NCI-H2227 treated with DMSO at 0.1 percent for 48 hours (cell line): ENCODE data around the gene RTCA.
A peak's percentile ranks its signal among the peaks of the same experiment; 100 is the strongest.
"Not testable (repeated sequence)": the region's sequence is repeated elsewhere in the genome, so short reads cannot be mapped to it uniquely, and the experiment has no call there.

ENCODE experiments used
- DNase-seq: peaks from one replicate; lab custom pipeline; 2025; lab: John Stamatoyannopoulos, UW

The RTCA gene

DNA sequence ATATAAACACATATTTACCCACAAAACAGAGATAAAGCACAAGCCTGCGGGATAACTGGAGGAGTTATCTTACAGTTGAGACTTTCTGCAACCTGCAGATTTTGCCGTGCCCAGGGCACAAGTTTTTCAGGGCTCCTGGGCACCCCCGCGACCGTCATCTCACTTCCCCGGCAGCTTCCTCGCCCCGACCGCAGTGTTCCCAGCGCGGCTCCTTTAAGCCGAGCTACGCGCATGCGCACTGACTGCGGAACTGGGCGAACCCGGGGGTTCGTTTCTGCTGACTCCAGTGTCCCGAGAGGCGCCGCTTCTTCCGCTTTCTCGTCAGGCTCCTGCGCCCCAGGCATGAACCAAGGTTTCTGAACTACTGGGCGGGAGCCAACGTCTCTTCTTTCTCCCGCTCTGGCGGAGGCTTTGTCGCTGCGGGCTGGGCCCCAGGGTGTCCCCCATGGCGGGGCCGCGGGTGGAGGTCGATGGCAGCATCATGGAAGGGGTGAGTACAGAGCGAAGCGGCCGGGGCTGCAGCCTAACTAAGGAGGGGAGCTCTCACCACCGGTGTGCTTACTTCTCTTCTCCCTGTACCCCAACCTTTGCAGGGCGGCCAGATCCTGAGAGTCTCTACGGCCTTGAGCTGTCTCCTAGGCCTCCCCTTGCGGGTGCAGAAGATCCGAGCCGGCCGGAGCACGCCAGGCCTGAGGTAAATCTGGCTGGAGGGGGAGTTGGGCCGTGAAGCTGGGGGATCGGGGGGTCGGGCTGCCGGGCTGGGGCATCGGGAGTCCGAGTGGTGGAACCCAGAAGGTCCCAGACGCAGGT, at the start of gene RTCA:
TSS of gene RTCA (plus strand) at position 286 of the 810 bp plus-strand sequence. CDS start at position 446, 160 bp downstream.
- DNase-seq, result peak; percentile 97

DNA sequence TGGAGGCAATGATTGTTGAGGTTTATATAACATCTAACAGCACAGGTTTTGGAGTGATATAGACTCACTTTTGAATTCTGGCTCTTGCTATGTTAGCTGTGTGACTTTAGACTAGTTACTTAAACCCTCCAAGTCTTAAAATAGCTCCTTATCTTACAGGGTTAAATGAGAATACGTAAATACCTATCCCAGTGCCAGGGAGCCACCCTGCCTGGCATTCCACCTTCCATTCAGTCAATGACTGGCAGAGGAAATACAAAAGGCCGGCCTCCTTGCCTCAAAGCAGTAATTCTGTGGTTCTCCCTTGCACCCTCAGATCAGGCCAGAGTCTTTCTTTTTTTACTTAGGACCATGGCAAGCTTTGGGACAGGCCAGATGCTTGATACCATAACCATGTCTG, 48.2 kb upstream of the RTCA start:
- no peak for DNase-seq

DNA sequence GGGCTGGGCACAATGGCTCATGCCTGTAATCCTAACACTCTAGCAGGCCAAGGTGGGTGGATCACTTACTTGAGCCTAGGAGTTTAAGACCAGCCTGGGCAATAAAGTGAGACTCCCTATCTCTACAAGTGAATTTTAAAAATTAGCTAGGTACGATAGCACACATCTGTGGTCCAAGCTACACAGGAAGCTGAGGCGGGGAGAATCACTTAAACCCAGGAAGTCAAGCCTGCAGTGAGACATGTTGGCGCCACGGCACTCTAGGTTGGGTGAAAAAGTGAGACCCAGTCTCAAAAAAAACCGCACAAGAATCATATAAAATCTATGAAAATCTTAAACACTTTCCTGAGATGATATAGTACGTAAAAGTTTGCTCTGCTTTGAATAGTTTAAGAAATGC, 46.6 kb upstream of the RTCA start:
- DNase-seq, result no peak

DNA sequence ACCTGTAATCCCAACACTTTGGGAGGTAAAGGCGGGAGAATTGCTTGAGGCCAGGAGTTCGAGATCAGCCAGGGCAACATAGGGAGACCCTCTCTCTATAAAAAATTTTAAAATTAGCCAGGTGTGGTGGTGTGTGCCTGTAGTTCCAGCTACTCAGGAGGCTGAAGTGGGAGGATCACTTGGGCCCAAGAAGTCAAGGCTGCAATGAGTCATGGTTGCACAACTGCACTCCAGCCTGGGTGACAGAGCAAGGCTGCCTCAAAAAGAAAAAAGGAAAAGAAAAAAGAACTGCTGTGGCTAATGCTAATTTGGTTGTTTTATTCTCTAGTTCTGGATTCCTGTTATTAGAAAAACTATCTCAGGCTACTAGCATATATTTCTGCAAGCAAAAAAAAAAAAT, 46.1 kb upstream of the RTCA start:
- no peak for DNase-seq

DNA sequence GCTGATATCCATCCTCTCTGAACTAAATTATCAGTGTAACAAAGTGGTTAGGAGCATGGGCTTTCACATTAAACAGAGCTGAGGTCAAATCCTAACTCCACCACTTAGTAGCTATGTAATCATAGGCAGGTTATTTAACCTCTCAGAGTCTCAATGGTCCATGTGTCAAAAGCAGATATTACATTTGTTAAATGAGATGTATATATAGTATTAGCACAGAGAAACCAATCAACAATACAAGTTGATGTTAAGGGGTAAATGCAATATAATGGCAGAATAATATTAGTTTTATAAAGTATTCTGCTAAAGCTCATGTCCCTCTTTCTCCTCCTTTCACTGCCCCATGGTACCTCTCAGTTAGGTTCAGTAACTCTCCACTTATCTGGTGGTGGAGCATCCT, 43.6 kb upstream of the RTCA start:
- no peak for DNase-seq

DNA sequence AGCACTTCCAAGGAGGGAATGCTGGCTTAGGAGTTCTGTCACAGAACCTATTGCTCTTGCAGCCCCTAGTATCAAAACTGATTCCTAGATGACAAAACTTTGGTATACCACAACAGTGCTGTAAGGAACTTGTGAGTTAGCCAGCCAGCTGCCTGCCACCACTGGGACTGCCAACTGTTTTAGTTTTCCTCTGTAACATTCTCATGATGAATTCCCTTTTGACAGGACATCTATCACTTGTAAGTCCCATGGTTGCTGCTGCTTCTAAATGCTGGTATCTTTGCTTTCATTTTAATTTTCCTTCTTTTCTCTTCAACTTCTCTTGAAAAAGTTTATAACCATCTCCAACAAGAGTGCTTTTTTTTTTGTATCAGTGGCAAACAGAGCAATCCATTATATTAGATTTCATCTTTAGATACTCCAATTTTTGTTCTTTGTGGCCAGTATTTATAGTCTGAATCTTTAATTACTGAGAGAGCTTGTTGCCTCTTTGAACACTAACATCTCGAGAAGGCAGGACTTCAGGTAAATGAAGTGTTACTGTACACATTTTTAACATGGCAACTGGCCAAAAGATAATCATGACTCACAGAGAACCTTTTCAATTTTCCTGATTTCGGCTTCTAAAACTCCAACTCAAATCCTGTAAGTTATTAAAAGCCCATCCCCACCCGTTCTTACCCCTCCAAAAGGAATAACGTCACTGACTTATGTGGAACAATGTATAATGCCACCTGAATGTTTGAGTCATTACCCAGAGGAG, 36.2 kb upstream of the RTCA start:
- DNase-seq, result no peak

DNA sequence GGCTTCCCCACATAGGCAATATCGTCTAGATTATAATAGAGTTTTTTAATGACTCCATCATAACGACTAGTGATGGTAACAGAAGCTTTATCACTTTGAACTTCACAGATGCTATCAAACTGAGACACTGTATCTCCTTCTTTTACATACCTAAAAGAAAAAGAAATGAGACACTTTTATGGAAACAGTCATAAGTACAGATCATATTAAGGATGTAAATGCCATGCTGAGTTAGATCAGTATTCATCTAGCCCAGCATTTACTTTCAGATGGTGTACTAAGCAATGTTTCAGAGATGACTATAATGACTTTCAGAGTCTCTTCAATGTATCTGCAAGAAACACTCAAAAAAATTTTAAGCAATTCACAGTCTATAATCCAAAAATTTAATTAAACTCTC, 35.3 kb upstream of the RTCA start:
- DNase-seq, result no peak

DNA sequence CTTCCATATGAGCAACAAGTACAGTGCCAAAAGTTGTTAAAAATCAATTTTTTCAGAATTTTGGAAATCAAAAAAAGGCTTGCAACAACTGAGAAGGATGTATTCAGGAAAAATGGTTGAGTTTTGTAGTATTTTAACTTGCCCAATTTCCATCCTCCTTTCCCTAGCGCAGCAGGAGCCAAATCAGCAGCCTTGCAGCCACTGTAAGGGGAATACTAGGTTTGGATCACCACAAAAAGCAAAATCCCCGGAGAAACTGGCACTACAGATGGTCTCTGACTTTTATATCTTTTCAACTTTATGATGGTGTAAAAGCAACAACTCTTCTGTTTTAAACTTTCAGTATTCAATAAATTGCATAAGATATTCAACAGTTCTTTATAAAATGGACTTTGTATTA, 34.3 kb upstream of the RTCA start:
- DNase-seq, result no peak

DNA sequence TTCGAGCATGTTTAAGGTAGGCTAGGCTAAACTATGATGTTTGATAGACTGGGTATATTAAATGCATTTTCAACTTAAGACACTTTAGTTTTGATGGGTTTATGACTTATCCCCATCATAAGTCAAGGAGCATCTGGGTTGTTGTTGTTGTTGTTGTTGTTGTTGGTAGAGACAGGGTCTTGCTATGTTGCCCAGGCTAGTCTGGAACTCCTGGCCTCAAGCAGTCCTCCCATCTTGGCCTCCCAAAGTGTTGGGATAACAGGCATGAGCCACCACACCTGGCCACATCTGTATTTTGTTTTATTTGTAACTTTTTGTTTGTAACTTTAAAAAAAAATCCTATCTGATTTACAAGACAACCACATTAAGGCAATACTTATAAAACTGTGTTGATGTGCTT, 33.9 kb upstream of the RTCA start:
- no peak for DNase-seq

DNA sequence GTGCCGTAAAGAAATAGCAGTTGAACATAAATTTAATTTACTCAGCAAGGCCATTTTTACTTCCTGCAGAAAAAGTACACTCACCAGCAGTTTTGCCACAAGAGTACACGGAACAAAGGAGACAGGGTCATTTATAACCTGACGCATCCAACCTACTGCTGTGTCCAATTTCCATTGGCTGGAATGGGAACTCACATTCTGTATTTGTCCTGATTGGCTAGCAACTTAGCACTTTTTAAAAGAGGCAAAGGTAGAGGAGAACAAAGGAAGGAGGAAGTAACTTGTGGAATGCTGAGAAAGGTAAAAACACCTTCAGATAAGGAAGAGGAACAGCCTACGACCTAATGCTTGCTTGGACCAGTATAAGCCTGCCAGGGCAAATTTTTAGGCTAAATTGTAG, 32.5 kb upstream of the RTCA start:
- not testable (repeated sequence) for DNase-seq

DNA sequence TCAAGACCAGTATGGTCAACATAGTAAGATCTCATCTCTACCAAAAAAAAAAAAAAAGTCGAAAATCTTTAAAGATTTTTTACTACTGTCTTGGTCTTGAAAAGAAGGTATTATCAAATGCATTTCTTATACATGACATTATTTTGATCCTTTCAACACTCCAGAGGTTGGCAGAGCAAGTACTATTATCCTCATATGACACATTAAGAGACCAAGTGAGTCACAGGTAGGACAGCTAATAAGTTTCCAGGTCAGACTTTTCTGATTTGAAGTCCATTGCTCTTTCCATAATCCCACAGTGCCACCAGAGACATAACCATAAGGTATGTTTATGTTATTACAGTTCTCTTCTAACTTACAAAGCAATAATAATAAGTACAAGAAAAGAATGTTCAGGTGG, 31.6 kb upstream of the RTCA start:
- DNase-seq, result no peak

DNA sequence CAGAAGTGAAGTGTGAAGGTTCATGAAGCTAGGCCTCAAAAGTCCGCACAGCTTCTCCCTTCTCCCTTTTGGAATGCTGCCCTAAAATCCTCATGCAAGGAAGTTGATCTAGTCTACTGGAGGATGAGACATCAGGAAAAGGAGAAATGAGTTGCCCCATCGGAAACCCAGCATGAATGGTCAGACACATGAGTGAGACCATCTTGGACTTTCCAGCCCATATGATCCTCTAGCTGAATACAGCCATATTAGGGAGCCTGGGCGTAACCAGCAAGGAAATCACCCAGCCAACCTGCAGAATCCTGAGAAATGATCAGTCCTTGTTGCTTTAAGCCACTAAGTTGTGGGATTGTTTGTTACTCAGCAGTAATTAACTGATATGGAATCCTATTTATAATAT, 28.9 kb upstream of the RTCA start:
- DNase-seq, result no peak

DNA sequence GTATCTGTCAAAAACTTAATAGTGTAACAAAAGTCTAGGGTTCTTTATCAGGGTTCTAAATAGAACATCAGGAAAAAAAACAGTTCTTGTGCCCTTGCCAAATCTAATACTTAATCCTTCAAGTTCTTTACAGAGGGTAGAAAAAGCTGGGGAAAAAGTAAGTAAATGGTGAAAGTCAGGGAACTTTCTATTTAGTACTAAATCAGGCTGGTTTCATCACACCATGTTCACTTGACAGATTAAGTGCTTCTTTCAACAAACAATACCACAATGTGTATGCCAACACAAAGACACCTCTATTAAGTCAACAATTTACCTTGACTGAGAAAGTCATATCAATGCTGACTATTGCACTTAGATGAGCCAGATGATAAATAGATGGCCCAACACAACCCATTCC, 26.1 kb upstream of the RTCA start:
- DNase-seq, result no peak

DNA sequence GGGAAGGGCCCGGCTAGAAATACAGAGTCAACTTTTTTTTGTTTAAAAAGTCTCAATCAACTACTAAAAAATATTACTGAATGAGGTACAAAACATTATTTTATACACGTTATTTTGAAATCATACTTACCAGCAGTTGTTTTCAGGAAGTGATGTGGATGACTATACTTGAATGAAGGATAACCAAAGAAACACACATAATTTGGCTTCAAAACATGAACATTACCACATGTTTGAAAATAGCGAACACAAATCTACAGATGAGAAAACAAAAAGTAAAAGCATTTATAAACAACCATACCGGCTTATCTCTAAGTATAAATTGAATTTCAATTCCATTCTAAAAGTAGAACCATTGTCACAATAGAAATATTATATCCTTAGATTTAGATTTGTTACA, 25.4 kb upstream of the RTCA start:
- no peak for DNase-seq

DNA sequence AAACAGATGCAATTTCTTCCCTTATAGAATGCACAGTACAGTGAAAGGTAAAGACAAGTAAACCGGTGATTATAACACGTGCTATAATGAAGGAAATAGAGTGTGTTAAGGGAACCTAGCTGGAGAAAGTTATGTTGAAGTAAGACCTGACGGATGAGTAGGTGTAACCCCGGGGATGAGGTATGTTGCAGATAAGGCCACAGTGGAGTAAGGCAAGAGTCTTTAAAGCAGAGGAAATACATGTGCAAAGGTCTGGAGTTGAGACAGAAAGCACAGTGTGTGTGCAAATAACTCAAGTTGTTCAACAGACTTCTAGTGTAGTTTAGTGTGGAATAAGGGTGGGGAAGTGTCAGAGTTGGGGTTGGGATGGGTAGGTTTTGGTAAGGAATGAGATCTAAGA, 19.3 kb upstream of the RTCA start:
- no peak for DNase-seq

DNA sequence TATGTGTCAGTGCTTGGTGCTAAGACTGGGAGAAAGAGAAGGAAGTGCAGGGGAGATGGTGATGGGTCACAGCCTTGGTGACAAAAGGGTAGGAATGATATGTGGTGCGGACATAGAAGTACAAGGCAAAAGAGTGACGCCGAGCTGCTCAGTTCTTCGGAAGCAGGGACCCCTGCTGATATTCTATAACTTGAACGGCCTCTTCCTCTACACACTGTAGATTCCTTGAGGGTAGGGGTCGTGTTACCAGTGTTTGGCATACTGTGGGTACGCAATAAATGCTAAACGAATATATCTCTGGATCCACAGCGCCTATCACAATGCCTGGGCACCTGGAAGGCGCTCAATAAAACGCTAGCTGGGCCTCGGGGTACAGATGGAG, 16.9 kb upstream of the RTCA start:
- DNase-seq, result peak; percentile 45

DNA sequence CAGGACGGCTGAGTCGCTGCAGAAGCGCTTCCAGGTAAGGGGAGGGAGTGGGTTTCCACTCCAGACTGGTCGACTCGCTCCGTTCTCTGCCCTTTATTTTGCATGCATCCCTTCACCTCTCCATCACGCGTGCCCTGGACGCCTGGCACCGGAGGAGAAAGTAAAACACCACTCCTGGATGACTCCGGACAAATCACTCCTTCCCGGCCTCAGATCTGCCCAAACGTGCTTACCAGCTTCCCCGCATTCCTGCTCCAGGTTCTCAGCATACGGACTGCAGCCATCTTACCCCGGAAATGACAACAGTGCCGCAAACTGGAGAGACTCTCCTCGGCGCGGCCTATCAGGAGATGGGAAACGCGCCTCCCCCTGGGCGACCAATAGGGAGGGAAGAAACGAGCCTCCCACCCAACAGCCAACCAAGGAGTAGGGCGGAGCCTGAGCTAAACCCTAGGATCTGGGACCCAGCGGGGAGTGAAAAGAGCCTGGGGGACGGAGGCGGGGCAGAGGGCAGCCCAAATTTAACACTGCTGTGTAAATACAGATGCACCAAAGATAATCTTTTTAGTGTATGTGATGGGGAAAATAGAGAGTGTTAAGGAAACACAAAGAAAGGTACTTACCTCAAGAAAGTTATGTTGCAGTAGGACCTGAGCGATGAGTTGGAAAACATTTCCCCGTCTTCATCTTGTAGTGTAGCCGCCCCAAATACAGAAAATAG, 16.3 kb upstream of the RTCA start, which contains the start of gene DBT:
TSS of gene DBT (minus strand) at position 298 of the 721 bp plus-strand sequence. CDS start at position 284, 14 bp downstream.
- peak; percentile 92 for DNase-seq

DNA sequence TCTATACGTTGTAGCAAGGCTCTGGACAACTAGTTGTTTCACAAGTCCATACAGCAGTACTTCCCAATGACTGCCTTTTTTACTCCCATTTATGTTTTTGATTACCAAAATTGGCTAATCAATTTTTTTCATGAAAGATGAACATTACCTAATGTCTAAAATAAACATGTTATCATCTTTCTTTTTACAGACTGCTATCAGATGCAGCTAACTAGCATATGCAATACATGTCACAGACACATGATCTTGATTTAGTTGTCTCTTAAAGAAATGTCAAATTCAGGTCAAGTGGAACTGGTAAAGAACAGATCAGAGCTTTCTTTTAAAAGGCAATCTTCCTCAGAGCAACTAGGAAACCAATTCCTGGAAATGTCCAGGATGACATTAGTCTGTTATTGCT, 15.8 kb upstream of the RTCA start:
- DNase-seq, result no peak

DNA sequence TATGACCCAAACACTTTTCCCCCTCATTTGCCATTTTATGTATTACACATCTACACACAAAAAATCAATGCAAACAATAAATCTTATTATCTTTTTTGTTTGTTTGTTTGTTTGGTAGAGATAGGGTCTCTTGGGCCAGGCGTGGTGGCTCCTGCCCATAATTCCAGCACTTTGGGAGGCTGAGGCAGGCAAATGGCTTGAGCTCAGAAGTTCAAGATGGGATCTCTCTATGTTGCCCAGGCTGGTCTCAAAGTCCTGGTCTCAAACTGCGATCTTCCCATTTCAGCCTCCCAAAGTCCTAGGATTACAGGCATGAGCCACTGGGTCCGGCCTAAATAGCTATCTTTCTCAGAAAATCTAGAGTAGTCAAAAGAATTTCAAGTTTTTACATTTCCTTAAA, 15.2 kb upstream of the RTCA start:
- no peak for DNase-seq

DNA sequence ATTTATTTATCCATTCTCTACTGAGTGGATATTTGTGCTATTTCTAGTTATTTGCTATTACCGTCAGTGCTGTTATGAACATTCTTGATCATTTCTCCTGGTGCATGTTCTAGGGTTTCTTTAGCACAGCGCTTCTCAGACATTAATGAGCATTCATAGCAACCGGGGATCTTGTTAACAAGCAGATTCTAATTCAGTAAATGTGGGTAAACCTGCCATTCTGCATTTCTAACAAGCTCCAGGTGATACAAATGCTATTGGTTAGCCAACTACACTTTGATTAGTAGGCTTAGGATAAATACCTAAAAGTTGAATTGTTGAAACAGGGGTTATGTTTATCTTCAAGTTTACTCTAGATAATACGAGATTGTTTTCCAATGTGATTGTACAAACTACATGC, 13.1 kb upstream of the RTCA start:
- DNase-seq, result no peak

DNA sequence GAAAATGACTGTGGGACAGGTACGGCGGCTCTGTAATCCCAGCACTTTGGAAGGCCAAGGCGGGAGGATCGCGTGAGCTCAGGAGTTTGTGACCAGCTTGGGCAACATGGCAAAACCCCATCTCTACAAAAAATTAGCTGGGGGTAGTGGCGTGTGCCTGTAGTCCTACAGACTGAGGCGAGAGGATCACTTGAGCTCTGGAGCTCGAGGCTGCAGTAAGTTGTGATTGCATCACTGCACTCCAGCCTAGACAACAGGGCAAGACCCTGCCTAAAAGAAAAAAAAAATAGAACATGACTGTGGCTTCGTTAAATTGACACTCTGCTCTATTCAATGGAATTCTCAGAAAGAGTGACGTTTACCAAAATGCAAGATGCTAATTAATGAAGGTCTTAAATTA, 12.5 kb upstream of the RTCA start:
- no peak for DNase-seq

DNA sequence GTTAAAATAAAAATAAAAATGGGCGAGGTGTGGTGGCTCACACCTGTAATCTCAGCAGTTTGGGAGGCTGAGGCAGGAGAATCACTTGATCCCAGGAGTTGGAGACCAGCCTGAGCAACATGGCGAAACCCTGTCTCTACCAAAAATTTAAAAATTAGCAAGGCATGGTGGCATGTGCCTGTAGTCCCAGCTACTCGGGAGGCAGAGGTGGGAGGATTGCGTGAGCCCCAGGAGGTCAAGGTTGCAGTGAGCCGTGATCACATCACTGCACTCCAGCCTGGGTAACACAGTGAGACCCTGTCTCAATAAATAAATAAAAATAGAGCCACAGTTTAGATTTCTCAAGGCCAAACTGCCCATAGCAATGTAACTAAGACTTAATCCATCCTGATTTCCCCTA, 9.7 kb upstream of the RTCA start:
- DNase-seq, result not testable (repeated sequence)

DNA sequence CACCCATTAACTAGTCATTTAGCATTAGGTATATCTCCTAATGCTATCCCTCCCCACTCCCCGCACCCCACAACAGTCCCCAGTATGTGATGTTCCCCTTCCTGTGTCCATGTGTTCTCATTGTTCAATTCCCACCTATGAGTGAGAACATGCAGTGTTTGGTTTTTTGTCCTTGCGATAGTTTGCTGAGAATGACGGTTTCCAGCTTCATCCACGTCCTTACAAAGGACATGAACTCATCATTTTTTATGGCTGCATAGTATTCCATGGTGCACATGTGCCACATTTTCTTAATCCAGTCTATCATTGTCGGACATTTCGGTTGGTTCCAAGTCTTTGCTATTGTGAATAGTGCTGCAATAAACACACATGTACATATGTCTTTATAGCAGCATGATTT, 7.6 kb upstream of the RTCA start:
- not testable (repeated sequence) for DNase-seq
